DOHH2 (cell line): ENCODE data around the gene ONECUT2.

Experiments
- H3F3A ChIP-seq: fragments of 200-600 bp; sonication (generic), shearing (Covaris generic); 2 replicates; pipeline ENCODE4 v1.6.0; 2016; ENCODE audit warnings: antibody characterized with exemption, mild to moderate bottlenecking; ENCODE audit not compliant: control insufficient read depth, insufficient read depth
- H3K27ac ChIP-seq: fragments of 200-600 bp; sonication (generic); 2 replicates; pipeline ENCODE4 v1.5.1; 2014; ENCODE audit warnings: low read depth, mild to moderate bottlenecking, low read length, moderate library complexity
- H3K27me3 ChIP-seq: fragments of 200-600 bp; sonication (generic); 2 replicates; pipeline ENCODE4 v1.6.1; 2014; ENCODE audit warnings: mild to moderate bottlenecking, low read length, mixed read lengths; ENCODE audit not compliant: control insufficient read depth
- H3K36me3 ChIP-seq: fragments of 200-600 bp; sonication (generic); 2 replicates; pipeline ENCODE4 v1.6.1; 2014; ENCODE audit warnings: mild to moderate bottlenecking, low read length, moderate library complexity, mixed read lengths; ENCODE audit not compliant: control insufficient read depth
- H3K4me1 ChIP-seq: fragments of 200-600 bp; sonication (generic); 2 replicates; pipeline ENCODE4 v1.6.1; 2014; ENCODE audit warnings: mild to moderate bottlenecking, low read length, mixed read lengths; ENCODE audit not compliant: control insufficient read depth
- H3K4me2 ChIP-seq: fragments of 200-600 bp; sonication (generic); 2 replicates; pipeline ENCODE4 v1.6.0; 2014; ENCODE audit warnings: mild to moderate bottlenecking, low read length, moderate library complexity
- H3K4me3 ChIP-seq: fragments of 200-600 bp; sonication (generic); 2 replicates; pipeline ENCODE4 v1.5.1; 2014; ENCODE audit warnings: mild to moderate bottlenecking, low read length, mixed read lengths
- H3K79me2 ChIP-seq: fragments of 200-600 bp; sonication (generic); 2 replicates; pipeline ENCODE4 v1.6.1; 2014; ENCODE audit warnings: mild to moderate bottlenecking, low read length, mixed read lengths; ENCODE audit not compliant: control insufficient read depth
- H3K9me2 ChIP-seq: fragments of 200-600 bp; sonication (generic); replicated peaks from 2 replicates; pipeline ENCODE4 v1.6.1; 2014; ENCODE audit warnings: mild to moderate bottlenecking, low read length, mixed read lengths; ENCODE audit not compliant: control insufficient read depth
- H3K9me3 ChIP-seq: fragments of 200-600 bp; sonication (generic); 2 replicates; pipeline ENCODE4 v1.6.1; 2014; ENCODE audit warnings: antibody characterized with exemption, low read length, mixed read lengths; ENCODE audit not compliant: control insufficient read depth, insufficient read depth
- H4K20me1 ChIP-seq: fragments of 200-600 bp; sonication (generic); 2 replicates; pipeline ENCODE4 v1.6.0; 2014; ENCODE audit warnings: low read depth, mild to moderate bottlenecking, antibody characterized with exemption, low read length, moderate library complexity; ENCODE audit not compliant: control insufficient read depth, insufficient read depth
- EZH2phosphoT487 ChIP-seq: fragments of 200-600 bp; sonication (generic); IDR thresholded peaks from 2 replicates; pipeline ENCODE4 v1.6.1; 2017; ENCODE audit warnings: borderline replicate concordance, mild to moderate bottlenecking, antibody characterized with exemption, low read length, moderate library complexity, mixed read lengths
- TF ChIP-seq, protein P1 (sequence below): fragments of 200-600 bp; sonication (generic); IDR thresholded peaks from one replicate; pipeline ENCODE4 v1.5.1; 2014; ENCODE audit warnings: antibody characterized with exemption, mild to moderate bottlenecking, low read depth, low read length; ENCODE audit not compliant: poor library complexity, severe bottlenecking

ONECUT2 gene

DNA sequence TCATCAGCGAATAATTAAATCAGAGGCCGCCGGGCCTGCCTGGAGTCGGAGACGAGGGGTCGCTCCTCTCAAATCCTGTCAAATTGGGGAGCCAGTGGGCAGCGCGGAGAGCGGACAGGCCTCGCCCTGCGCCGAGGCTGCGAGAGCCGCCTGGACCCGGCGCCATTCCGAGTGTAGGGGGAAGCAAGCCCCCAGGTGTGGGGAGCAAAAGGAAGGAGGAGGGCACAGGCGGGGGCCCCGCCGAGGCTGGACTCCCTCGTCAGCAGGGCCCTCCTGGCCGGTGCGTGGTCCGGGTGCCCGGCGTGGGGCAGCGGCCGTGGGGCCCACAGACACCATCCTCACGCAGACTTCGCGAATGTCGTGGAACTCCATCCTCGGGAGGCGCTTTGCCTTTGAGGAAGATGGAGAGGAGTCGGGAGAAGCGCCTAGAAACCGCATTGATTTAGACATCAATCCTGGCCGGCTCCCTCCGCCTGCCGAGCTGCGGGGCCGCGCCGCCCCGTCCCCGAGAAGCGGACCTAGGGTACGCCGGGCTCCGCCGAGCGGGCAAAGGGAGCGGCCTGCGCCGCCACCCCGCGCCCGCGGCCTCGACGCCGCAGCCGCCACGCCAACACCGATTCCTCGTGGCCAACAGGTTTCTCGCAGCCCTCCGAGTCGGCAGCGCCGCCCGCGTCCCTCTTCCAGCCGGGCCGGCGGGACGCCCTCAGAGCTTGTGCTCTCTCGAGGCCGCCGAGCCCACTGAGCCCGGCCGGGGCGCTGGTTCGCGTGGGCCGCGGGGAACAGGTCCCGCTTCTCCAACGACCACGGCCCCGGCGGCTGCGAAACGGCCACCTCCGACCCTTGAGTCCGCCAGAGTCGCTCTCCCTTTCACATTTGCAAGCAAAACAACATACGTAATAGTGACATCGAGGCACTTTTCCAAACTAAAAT, 6.7 kb upstream of the ONECUT2 start:
- H3K27me3 ChIP-seq = peaks cover 9% of the 10 kb centered on the region
- peaks cover 16% of the 10 kb centered on the region for H3K4me1 ChIP-seq
- no peaks in the 10 kb centered on the region for H3K9me2 ChIP-seq
- no peak overlapping the region for H3K4me3 ChIP-seq
- no peaks in the 10 kb centered on the region for H3K79me2 ChIP-seq
- no peaks in the 10 kb centered on the region for H4K20me1 ChIP-seq
- H3F3A ChIP-seq = no peaks in the 10 kb centered on the region
- H3K36me3 ChIP-seq = no peaks in the 10 kb centered on the region
- no peak overlapping the region for H3K4me2 ChIP-seq
- TF ChIP-seq, protein P1, sequence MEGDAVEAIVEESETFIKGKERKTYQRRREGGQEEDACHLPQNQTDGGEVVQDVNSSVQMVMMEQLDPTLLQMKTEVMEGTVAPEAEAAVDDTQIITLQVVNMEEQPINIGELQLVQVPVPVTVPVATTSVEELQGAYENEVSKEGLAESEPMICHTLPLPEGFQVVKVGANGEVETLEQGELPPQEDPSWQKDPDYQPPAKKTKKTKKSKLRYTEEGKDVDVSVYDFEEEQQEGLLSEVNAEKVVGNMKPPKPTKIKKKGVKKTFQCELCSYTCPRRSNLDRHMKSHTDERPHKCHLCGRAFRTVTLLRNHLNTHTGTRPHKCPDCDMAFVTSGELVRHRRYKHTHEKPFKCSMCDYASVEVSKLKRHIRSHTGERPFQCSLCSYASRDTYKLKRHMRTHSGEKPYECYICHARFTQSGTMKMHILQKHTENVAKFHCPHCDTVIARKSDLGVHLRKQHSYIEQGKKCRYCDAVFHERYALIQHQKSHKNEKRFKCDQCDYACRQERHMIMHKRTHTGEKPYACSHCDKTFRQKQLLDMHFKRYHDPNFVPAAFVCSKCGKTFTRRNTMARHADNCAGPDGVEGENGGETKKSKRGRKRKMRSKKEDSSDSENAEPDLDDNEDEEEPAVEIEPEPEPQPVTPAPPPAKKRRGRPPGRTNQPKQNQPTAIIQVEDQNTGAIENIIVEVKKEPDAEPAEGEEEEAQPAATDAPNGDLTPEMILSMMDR = no peak
- TF ChIP-seq EZH2phosphoT487 = no peak
- no peak overlapping the region for H3K27ac ChIP-seq
- H3K9me3 ChIP-seq = no peaks in the 10 kb centered on the region

DNA sequence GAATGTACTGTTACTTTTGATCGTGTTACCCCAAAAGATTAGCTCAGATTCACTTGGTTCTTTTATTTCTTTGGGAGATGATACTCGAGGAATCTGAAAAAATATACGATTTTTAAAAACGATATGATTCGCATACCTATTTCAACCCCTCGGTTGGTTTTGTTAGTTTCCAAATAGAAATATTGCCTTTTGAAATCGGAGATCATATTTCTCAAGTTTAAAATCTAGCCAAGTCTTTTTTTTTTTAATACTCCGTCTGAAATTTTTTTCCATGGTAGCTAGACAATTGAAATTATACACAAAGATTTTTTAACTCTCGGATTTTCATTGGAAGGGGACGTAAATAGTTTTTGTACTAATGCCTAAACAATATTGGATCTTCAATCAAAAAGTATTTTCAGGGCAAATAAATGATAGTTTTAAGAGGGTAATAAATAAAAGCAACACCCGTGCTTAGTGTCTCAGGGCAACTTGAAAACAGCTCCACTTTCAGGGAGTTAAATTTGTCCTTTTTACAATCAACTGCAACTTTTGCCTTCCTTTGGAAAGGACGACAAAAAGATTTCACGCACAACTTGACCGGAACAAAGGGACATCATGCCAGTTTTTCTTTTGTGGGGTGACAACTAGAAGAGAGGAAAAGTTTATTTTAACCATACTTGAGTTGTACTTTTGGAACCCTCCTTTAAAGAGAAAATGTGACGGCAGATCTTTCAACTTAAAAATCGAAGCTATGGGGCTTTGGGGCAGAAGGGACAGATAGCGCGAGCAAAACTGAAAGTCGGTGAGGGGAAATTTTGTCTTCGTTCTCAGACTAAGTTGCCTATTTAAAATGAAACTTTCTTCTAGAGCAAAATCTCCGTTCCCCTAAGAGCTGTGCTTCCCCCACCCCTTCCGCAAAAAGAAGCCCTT, 5.8 kb upstream of the ONECUT2 start:
- H3K27ac ChIP-seq = no peak overlapping the region
- peaks cover 17% of the 10 kb centered on the region for H3K27me3 ChIP-seq
- no peak overlapping the region for H3K4me2 ChIP-seq
- H3F3A ChIP-seq = no peaks in the 10 kb centered on the region
- peaks cover 16% of the 10 kb centered on the region for H3K4me1 ChIP-seq
- H3K4me3 ChIP-seq = no peak overlapping the region
- no peaks in the 10 kb centered on the region for H3K9me3 ChIP-seq
- no peaks in the 10 kb centered on the region for H4K20me1 ChIP-seq
- TF ChIP-seq, protein P1 = no peak
- no peak for TF ChIP-seq EZH2phosphoT487
- H3K36me3 ChIP-seq = no peaks in the 10 kb centered on the region
- no peaks in the 10 kb centered on the region for H3K79me2 ChIP-seq
- no peaks in the 10 kb centered on the region for H3K9me2 ChIP-seq

DNA sequence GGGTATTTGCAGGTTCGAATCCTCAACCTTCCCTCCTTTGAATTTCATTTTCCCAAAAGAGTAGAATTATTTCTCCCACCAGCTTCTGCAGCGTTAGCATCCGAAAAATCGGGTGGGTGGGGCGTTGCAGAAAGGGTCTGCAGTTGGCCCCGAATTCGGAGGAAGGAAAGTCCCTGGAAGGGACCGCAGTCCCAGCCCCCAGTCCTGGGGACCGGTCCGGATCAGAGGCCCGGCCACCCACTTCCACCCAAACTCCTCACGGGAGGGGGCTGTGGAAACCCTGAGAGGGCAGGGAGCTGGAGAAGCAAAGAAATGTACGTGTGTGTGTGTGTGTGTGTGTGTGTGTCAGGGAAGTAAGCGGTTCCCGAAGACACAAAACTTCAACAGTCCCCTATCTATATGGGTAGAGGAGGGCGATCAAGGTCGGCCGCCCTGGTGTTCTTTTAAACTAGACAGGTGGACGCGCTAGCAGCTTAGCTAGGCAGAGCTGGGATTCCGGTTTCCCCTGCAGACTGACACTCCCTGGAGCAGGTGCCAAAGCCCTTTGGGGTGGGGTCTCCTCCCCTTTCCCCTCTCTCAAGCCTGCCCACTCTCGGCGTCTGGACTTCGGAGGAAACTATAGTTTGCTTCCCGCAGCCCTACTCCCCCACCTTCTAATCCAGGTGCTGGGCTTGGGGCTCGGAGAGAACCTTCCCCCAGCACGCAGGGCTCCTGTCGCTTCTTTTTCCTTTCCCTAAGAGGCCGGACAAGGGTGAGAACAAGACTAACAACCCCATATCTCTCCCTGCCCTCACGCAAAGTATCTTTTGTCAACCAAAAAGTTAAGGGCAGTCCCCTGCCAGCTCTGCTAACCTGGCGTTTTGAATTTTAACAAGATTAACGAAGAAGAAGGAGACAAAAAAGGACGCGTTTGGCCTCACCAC, 4.8 kb upstream of the ONECUT2 start:
- no peaks in the 10 kb centered on the region for H3K9me2 ChIP-seq
- peaks cover 14% of the 10 kb centered on the region for H3K4me1 ChIP-seq
- H3K9me3 ChIP-seq = no peaks in the 10 kb centered on the region
- no peaks in the 10 kb centered on the region for H3K36me3 ChIP-seq
- no peak overlapping the region for H3K27ac ChIP-seq
- peaks cover 17% of the 10 kb centered on the region for H3K27me3 ChIP-seq
- no peak overlapping the region for H3K4me3 ChIP-seq
- TF ChIP-seq, protein P1 = no peak
- TF ChIP-seq EZH2phosphoT487 = no peak
- no peaks in the 10 kb centered on the region for H4K20me1 ChIP-seq
- H3K79me2 ChIP-seq = no peaks in the 10 kb centered on the region
- H3F3A ChIP-seq = no peaks in the 10 kb centered on the region
- H3K4me2 ChIP-seq = no peak overlapping the region
